GM18517 (cell line): ENCODE results near the gene MGAT2.
"Not testable (repeated sequence)": the region's sequence is repeated elsewhere in the genome, so short reads cannot be mapped to it uniquely, and the experiment has no call there.

Experiments
- ATAC-seq: cut with Tn5 transposase; IDR thresholded peaks from one replicate; pipeline ENCODE4 v1.9.1; 2021; ENCODE audit warnings: mild to moderate bottlenecking, moderate library complexity; ENCODE audit not compliant: unreplicated experiment

Gene MGAT2

DNA sequence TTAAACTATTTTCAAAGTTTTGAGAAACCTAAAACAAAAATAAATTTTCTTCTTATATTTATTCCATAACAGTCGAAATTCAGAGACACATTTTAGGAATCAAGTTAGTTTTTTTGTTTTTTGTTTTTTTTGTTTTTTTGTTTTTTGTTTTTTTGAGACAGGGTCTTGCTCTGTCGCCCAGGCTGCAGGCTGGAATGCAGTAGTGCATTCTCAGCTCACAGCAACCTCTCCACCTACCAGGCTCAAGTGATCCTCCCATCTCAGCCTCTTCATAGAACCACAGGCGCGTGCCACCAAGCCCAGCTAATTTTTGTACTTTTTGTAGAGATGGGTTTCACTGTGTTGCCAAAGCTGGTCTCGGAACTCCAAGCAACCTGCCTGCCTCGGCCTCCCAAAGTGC, 32.9 kb downstream of the MGAT2 start:
- ATAC-seq = no peak

- ATAC-seq = no peak
Observed at GRCh38 chr14:49654511-49654910, 33.9 kb downstream of the MGAT2 start.

DNA sequence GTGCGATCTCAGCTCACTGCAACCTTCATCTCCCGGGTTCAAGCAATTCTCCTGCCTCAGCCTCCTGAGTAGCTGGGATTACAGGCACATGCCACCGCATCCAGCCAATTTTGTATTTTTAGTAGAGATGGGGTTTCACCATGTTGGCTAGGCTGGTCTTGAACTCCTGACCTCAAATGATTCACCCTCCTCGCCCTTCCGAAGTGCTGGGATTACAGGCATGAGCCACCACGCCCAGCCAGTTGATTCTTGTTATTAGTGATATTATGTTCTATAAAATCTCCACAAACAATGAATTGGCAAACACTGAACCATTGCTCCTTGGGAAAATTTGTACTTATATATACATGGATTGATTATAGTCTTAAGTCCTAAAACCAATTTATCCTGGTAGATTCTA, 36.9 kb downstream of the MGAT2 start:
- not testable (repeated sequence) for ATAC-seq

DNA sequence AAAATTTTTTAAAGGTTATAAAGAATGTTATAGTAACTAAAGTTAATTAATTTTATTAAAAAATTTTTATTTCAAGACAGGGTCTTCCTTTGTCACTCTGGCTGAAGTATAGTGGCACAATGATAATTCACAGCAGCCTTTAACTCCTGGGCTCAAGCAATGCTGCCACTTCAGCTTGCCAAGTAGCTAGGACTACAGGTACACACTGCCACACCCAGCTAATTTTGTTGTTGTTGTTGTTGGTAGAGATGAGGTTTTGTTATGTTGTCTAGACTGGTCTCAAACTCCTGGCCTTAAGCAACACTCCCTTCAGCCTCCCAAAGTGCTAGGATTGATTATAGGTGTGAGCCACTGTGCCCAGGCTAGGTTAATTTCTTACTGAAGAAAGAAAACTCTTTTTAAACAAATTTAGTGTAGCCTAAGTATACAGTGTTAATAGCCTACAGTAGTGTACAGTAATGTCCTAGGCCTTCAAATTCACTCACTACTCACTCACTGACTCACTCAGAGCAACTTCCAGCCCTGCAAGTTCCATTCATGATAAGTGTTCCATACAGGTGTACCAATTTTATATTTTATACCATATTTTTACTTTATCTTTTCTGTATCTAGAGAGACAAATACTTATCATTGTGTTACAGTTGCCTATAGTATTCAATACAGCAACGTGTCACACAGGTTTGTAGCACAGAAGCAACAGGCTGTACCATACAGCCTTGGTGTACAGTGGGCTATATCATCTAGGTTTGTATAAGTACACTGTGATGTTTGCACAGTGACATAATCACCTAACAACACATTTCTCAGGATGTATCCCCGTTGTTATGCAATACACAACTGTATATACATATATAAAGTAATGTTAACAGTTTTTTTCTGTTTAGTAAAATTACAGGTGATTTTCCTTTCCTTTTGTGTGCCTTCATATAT, 39.2 kb downstream of the MGAT2 start:
- ATAC-seq = no peak

GRCh38 chr14:49670475-49670874, 49.9 kb downstream of the MGAT2 start:
- ATAC-seq = no peak
